NCI-H510A (cell line): ENCODE data around the gene FARSB.
A peak's percentile ranks its signal among the peaks of the same experiment; 100 is the strongest.
"Not testable (repeated sequence)": the region's sequence is repeated elsewhere in the genome, so short reads cannot be mapped to it uniquely, and the experiment has no call there.

Experiments
- DNase-seq: peaks from one replicate; lab custom pipeline; 2025; lab: John Stamatoyannopoulos, UW

FARSB gene

GRCh38 chr2:222655787-222656525, at the start of gene FARSB:
Gene FARSB, minus strand, starts transcription at chr2:222656092. Its CDS starts 19 bp downstream, at chr2:222656073.
- DNase-seq = peak; percentile 85

DNA sequence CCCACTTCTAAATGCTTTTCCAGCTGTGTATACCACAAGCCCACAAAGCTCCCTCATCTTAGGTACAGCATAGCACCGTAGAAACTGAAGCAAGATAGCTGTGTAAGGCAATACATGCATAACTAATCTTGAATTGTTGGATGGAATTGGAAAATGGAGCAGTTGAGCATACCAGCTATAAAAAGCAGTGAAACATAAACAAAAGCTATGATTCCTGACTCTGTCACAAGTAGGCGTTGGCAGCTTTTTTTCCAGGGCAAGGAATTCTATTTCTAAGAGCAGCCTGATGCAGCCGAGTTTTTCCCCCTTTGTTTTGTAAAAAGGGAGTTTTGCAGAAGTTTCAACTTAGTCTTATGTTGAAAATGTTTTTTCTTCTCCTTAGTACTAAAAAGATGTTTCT, 48.0 kb upstream of the FARSB start:
- DNase-seq = no peak

DNA sequence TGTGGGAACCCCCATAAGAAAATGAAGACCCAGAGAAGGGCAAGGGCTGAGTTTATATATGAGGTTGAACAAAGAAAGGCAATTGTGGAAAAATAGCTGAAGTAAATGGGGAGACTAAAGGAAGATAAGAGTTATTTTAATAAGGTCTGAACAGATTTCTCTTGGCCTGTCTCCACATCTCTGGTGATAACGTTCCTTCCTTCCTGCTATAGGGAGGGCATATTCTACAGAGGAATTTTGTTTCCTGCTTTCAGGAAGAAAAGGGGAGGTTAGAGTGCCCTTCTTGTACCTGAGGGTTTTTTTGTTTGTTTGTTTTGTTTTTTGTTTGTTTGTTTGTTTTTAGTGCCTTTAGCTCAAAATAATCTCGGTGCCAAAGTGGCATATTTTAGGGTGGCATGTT, 47.2 kb upstream of the FARSB start:
- no peak for DNase-seq

DNA sequence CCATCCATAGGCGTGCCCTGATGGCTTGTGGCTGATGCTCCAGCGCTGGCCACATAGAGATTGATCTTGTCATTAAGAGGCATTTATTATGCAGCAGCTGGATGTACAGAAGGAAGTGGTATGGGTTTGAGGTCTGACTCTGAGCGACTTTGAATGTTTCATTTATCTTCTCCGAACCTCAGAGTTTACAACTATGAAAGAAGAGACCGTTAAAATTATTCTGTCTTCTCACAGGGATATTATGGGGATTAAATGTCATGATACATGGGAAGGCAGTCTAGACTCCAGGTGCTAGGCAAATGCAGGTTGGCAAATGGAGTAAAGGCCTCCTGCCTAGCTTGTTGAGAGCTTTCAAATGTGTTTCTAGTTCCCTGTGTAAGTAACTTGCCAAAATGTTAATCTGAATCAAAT, 45.8 kb upstream of the FARSB start:
- DNase-seq = no peak

DNA sequence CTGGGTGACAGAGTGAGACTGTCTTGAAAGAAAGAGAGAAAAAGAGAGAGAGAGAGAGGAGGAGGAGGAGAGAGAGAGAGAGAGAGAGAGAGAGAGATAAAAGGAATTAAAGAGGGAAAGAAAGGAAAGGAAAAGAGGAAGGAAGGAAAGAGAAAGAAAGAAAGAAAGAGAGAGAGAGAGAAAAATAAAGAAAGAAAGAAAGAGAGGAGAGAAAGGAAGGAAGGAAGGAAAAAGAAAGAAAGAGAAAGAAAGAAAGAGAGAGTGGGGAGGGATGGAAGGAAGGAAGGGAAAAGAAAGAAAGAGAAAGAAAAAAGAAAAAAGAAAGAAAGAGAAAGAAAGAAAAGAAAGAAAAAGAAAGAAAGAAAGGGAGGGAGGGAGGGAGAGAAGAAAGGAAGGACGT, 45.3 kb upstream of the FARSB start:
- DNase-seq = no peak

DNA sequence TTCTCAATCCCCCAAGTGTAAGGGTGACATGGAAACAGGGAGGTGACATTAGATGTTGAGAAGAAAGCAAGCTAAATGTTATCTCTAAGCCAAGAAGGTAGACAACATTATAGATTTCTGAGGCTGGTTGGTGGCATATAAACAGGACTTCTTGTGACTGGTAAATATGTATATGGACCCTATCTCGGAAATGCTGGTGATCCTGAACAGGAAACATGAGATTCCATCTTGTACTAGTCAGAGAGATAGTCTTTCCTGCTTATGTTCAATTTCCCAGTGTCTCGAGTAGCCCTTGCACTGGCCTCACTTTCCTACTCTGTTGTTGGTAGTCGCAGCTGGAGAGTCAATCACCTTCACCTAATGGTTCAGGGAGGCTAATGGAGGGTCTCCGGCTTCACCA, 42.4 kb upstream of the FARSB start:
- no peak for DNase-seq

- no peak for DNase-seq
Measured at GRCh38 chr2:222693837-222694236, 37.9 kb upstream of the FARSB start.

- not testable (repeated sequence) for DNase-seq
Measured at GRCh38 chr2:222693413-222693812, 37.5 kb upstream of the FARSB start.

DNA sequence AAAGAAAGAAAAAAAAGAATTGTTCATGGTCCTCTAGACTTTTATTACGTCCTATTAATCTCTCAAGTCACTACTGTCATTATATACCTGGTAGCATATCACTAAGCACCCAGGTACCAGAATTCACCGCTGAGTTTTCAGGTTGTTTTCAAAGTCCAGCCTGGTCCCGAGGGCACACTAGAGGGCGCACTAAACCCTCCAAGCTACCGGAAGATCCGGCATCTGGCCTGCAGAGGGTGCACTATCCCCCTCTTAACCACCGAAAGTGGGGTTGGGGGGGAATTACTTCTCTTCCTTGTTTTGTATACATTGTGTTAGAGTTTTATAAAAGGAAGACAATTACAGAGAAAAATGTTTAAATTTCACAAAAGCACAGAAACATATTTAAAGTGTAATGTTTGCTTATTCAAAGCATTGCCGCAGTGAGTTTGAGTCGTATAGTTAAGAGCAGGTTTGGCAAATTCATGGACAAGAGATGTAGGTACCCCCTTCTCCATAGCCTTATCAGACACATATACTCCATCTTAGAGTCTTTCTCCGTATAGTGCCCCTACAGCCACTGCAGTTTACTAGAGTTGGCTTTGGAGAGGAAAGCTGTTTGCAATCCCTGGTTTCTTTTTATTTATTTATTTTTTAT, 34.8 kb upstream of the FARSB start:
- DNase-seq = peak; percentile 42

DNA sequence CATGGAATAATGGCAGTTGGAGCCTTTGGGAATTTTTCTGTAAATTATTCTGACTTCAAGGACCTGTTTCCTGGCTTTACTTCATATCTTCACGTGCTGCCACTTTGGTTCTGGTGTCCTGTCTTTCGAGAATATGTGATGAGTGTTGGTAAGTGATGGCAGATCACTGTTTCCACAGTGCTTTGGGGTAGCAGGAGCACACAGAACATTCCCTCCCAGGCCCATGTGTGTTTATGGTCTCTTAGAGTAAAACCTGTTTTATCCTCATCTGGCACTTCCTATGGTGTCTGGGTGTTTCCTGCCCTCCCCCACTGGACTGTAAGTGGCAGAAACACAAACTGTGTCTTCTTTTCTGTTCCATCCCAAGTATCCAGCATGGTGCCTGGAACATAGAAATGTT, 33.4 kb upstream of the FARSB start:
- no peak for DNase-seq

GRCh38 chr2:222688917-222689316, 33.0 kb upstream of the FARSB start:
- DNase-seq = no peak

GRCh38 chr2:222686086-222686750, 30.3 kb upstream of the FARSB start:
- DNase-seq = no peak

DNA sequence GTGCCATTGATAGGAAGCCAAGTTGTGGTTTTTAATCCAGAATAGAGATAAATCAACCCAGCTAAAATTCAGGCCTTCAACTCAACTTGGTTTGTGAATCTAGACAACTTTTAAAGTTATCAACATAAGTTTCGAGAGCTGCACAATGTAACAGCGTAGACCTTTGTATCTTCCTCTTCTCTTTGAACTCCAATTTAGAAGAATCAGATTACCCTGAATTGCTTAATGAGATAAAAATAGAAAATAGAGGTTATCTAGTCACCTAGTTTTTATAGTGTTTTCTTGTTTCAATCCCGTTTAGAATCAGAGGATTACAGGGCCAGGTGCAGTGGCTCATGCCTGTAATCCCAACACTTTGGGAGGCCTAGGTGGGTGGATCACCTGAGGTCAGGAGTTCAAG, 27.9 kb upstream of the FARSB start:
- no peak for DNase-seq

DNA sequence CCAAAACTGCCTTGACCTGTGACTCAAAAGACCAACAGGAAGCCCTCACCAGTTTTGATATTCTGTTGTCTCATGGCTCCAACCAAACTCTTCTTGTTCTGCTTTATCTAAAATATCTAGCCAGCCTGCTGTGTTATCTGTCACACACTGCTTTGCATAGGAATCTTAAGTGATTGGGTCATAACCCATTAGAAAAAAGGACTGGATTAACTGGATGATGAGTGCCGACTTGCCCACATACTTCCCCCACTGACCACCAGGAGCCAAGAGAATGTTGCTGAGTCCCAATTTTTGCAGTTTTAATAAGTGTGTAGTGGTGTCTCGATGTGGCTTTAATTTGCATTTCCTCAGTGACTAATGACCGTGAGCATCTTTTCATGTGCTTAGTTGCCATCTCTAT, 22.1 kb upstream of the FARSB start:
- no peak for DNase-seq

DNA sequence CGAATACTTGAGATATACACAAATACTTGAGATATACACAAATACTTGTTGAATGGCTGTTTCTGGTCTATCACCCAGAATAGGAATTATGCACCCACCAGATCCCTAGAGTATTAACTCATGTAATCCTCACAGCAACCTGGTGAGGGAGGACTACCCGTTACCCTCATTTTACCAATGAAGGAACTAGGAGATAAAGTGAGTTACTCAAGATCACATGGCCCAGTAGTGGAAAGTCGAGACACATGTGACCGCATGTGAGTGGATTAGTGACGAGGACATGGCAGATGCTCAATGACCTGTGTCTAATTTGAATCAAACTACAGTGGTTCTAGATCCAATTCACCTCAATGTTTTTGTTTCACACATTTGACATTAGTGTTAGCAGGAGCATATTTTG, 18.0 kb upstream of the FARSB start:
- no peak for DNase-seq

DNA sequence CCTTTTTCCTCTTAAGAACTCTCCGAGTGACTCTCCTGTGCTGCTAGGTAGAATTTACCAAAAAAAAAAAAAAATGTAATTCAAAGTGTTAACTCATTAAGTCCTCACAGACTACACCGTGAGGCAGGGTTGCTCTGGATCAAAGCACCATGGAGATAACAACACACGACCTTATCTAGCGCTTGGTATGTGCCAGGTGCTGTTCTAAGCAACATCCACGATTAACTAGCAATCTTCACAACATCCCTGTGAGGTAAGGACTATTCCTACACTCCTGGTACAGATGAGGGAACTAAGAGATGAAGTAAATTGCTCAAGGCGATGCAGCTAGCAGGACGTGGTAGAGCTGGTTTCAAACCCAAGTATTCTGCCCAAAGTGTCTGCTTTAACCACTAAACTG, 17.4 kb upstream of the FARSB start:
- no peak for DNase-seq

- no peak for DNase-seq
Measured at GRCh38 chr2:222672068-222672401, 16.1 kb upstream of the FARSB start.

GRCh38 chr2:222671259-222672067, 15.6 kb upstream of the FARSB start, which contains the start of gene MOGAT1:
Gene MOGAT1, plus strand, starts transcription at chr2:222671658. Its CDS starts 128 bp downstream, at chr2:222671786.
- peak; percentile 16 for DNase-seq

DNA sequence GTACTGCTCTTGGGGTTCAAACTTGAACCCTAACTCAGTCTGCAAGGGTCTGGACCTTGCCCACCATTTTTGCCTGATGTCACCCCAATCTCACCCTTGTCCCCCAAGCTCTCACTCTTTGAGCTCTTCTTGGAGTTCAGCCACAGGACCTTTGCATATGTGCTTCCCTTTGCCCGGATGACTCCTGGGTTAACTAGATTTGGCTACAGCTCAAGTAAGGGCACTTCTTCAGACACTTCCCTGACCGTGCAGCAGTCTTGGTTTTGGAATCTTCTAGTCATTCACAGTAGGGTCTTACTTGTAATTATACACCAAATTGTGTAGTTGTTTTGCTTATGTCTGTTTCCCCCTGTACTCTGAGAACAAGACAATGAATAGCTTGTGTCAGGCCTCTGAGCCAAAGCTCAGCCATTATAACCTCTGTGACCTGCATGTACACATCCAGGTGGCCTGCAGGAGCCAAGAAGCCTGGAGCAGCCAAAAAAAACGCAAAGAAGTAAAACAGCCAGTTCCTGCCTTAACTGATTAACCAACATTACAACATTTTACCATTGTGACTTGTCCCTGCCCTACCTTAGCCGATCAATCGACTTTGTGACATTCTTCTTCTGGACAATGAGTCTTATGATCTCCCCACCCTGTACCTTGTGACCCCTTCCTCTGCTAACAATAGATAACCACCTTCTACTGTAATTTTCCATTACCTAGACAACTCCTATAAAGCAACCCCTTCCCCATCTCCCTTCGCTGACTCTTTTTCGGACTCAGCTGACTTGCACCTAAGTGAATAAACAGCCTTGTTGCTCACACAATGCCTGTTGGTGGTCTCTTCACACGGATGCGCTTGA, 14.5 kb upstream of the FARSB start:
- DNase-seq = no peak

- DNase-seq = no peak
Measured at GRCh38 chr2:222669353-222669752, 13.5 kb upstream of the FARSB start.

- no peak for DNase-seq
Measured at GRCh38 chr2:222668494-222669154, 12.7 kb upstream of the FARSB start.
